HG03571 (cell line): ENCODE measurements around the gene HMGCS1.
"Not testable (repeated sequence)": the region's sequence is repeated elsewhere in the genome, so short reads cannot be mapped to it uniquely, and the experiment has no call there.

Experiments used
- ATAC-seq: cut with Tn5 transposase; IDR thresholded peaks from one replicate; pipeline ENCODE4 v1.9.1; 2021; ENCODE audit not compliant: unreplicated experiment

The HMGCS1 gene

DNA sequence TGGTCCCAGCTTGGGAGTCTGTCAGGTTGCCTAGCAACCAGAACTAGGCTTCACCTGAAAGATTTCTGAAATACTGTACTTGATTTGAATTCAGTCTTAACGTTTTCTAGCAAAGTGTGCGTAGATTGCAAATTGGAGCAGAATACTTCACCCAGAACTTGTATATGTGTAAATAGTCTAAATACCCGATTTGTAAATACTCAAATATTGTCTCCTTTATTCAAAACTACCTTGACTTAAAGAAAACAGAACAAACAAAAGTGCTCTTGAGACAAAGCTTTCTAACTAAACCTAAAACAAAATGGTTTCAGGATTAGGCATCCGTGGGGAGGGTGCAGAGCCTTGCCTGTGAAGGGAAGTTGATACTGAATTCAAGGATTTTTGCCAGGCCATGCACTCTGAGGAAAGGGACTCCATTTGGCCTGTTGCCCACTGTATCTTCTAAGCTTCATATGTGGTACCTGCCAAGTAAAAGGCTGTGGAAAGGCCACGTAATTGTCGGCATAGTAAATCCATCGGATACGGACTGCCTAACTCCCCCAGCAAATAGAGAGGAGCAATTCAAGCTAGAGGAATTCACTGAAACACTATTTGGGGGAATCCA, 744 bp upstream of the HMGCS1 start:
- no peak for ATAC-seq

DNA sequence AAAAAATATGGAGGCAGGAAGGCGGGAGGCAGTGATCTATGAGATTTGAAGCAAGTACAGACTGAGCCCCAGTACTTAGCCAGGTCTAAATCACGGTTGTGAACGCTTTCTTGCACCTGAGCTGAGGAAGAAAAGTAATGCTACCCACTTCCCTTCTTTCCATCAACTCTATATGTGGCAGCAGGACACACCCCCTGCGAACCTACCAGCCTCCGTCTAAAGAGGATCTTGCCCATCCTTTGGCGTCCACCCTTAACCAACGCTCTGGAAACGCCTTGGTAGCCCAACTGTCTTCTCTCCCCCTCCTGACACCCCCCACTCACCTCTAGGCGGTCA, 545 bp downstream of the HMGCS1 start:
- peak; percentile 7 for ATAC-seq

DNA sequence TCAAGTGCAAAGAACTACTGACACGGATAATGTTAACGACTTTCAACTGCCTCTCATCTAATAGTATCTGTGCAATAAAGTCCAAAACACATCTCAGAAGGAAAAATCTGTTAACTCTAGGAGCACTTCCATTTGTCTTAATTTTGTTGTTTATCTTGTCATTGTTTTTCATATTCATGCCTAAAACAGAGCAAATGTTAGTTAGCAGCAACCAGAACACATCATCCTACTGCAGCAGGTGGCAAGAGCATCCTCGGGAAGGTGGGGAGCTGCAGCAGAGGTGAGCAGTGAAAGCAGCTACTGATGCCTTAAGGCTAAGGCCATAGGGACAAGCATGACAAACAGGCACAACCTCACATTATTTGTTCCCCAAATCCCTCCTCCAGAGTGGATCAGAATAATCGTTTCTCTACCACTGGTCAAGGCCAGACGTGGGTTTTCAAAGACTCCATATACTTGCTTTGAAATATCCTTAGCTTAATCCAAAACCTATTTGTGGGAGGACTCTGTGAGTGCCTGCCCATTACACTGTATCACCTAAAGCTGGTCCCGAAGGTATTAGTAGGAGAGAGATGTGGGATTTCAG, 1.0 kb downstream of the HMGCS1 start:
- no peak for ATAC-seq

DNA sequence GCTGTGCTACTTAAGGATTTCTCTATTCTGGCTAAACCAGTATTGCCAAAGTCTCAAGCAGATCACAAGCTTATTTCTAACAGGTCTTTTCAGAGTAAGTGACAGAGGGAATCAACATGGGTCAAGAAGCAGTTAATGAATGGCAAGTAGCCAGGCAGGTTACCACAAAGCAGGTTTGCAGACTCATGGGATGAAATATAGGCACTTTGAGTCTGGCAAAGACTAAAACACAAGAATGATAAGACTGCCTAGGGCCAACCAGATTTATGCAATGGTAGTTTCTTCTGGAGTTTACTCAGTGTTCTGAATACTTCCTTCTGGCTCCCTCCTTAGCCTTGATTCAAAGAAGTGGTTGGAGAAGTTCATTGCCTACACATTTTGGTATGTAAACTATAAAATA, 3.6 kb downstream of the HMGCS1 start:
- ATAC-seq: no peak

DNA sequence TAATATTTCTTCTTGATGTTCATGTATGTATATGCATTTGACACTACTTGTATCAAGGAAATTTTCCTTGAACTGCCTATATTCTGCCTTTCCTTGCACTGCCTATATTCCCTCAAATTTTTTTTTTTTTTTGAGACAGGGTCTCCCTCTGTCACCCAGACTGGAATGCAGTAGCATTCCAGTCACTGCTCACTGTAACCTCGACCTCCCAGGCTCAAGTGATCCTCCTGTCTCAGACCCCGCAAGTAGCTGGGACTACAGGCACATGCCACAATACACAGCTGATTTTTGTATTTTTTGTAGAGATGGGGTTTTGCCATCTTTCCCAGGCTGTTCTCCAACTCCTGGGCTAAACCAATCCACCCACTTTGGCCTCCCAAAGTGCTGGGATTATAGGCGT, 4.1 kb downstream of the HMGCS1 start:
- ATAC-seq: no peak

DNA sequence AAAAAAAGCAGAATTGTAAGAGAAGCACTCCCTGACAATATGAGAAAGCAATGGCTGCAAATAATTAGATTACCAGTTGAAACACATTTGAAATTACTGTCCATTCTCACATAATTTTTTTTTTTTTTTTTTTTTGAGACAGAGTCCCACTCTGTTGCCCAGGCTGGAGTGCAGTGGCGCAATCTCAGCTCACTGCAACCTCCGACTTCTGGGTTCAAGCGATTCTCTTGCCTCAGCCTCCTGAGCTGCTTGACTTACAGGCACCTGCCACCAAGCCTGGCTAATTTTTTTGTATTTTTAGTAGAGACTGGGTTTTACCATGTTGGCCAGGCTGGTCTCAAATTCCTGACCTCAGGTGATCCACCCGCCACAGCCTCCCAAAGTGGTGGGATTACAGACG, 6.3 kb downstream of the HMGCS1 start:
- ATAC-seq: not testable (repeated sequence)

DNA sequence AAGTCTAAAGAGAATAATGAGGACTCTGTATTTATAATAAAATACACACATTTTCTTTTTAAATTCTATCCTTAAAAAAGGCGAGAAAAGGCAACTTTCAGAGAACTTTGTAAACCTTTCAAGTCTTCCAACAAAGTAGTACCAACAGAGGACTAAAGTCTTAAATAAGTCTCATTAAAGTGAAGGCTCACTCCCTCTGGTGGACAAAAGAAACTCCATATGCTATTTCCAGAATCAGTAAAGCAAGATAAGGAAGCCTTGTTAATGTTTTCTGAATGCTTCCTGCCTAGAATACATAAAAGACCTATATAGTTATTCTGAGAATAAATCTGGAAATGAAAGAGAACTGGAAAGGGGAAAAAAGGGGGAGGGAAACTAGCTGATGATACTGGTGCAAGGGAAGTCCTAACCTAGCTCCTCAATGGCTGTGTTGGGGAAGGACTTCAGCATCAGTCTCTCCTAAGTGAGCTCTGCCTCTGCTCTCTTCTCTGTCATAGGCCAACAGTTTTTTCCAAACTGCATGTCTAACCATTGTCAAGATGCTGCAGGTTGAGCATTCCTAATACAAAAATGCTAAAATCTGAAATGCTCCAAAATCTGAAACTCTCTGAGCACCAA, 7.2 kb downstream of the HMGCS1 start:
- ATAC-seq: peak; percentile 63

DNA sequence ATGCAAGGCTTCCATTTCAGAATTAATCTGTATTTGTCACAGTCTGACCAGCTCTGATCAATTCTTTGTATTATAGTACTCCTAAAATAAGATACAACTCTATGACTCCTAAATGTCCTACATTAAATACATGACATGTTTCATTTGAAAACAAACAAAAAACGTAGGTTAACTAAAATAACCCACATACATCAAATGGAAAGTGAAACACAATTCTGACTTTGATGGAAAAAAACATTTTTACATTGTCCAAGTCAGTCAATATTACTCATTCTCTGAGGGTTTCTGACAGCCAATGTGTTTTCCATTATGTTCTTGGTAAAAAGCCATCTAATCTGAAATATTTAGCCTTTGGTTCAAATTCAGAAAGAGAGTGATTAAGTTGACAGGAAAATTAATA, 8.7 kb downstream of the HMGCS1 start:
- ATAC-seq: no peak

DNA sequence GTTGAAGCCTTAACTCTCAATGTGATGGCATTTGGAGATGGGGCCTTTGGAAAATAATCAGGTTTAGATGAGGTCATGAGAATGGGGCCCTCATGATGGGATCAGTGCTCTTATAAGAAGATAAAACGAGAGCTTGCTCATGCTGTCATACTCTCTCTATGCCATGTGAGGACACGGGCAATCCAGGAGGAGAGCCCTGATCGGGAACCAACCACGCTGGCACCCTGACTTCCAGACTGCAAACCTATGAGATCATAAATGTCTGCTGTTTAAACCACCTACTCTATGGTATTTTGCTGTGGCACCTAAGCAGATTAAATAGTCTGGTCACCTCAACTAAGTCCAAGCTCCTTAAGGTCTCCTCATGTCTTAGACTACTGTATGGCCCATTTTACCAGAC, 10.0 kb downstream of the HMGCS1 start:
- no peak for ATAC-seq

DNA sequence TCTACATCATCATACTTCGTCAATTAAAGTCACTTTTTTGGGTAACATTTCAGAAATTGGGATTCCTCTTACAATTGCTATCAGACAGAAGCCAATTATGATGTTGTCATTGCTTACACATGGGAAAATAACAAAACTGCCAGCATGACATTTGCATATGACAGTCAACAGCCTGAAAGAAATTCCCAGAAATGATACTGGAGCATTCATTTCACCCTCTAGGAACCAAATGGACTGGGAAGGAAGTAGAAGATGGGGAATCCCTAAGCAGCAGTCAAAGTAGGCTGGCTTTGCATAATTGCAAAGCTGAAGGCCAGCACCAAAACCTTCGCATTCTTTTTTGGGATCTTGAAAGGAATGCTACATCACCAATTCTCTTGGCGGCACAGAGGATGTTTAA, 10.7 kb downstream of the HMGCS1 start:
- no peak for ATAC-seq

DNA sequence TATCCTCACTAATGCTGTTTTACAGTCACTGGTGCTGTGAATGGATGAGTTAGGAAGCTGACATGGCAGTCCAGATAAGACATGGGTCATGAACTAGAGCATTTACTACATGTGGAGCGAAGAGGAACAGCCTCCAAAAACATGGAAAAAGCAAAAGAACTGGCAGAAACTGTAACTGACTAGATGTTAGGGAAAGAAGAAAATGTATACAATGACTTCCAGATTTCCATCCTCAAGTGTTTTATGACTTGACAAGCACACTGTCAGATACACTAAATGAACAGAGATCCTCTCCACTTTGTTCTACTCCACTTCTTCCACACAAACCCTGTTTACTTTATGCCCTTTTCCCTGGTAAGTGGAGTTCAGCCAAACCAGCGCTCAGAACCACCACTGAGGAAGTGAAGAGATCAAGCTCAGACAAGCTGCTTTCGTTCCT, 11.5 kb downstream of the HMGCS1 start:
- ATAC-seq: no peak

DNA sequence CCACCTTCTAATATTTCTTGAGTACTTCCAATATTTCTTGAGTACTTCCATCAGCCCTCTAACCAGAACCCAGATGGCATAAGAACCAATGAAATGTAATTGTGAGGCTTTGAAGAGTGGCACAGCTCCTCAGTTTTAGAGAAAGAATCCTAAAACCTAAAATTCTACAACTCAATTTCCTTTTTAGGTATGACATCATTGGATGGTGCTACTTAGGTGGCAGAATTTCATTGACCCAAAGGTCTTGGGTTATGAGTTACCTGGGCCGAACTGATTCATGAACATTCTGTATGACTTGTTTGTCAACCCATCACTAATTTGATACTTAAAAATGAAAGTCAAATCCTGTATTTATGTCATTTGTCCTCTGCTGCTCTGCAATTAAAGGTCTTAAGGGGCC, 13.1 kb downstream of the HMGCS1 start:
- ATAC-seq: no peak

DNA sequence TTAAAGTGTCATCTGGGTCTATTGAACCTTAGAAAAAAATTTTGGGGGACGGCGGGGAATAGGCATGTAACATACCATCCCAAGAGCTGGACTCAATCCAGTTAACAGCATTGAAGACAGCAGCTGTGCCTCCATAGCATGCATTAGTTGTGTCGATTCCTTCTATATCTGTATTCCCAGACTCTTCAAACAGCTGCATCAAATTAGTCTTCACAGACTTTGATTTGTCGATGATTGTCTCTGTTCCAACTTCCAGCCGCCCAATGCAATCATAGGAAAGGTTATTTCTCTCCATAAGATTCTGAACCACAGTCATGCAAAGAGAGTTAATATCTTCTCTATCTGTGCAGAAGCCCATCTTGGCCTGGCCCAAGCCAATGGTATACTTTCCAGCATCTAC, 14.8 kb downstream of the HMGCS1 start:
- ATAC-seq: no peak

DNA sequence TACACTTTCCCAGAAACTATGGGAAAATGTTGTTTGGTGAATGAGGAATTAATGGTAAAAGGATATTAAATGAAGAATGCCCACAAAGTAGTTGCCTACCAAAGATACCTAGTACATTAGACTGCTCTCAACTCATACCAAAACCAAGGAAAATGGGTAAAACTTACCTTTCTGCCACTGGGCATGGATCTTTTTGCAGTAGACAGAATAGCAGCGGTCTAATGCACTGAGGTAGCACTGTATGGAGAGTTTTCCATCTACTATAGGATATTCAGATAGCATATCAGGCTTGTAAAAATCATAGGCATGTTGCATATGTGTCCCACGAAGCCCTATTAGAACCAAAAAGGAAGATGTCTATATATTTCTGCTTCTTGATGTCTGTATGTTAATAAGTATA, 16.4 kb downstream of the HMGCS1 start:
- ATAC-seq: no peak

DNA sequence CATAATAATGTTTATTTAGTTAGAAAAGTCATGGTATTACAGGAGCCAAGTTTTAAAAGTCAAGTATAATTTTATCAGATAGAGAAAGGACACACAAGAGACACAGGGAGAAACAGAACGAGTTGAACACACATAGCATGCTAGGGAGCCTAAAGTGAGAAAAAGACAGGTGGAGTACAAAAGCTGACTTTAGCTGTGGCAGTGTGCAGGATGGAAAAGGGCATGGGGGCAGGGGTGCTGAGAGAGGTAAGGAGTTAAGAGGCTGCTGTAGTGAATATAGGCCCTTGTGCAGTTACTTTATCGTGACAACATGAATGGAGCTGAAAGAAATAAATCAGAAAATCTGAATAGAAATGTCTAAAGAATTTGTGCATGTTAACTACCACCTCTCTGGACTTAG, 18.0 kb downstream of the HMGCS1 start:
- ATAC-seq: no peak

DNA sequence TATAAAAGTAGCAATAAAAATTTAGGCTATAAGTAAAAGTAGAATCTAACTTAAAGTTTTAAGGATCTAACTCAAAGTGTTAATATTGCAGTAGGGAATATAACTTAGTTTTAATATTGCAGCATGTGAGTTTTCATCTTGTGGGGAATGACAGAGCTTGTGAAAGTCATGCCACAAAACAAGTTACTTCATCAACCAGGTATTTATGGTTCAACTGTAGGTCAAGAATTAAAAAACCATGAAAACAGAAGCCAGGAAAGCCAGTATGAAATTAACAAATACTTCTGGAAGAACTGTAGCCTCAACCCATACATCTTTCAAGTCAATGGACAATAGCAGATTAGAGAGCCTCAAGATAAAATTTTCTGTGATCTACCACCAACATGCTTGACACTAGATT, 19.0 kb downstream of the HMGCS1 start:
- ATAC-seq: no peak

DNA sequence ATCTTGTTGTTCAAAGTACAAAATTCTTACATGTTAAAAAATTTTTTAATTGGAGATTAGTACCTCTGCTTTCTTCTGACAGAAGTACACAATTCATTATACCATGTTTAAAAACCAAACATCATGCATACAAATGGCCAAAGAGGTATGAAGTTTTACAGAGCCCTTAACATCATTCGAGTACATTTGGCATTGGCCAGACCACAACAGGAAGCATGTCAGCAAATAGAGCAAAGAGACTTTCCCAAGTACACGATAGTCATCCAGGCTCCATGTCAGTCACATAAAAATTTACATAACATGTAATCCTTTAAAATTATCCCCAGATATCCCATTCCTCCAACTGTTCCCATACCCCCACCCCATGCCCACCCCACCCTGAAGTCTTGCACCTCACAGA, 22.5 kb downstream of the HMGCS1 start:
- no peak for ATAC-seq

DNA sequence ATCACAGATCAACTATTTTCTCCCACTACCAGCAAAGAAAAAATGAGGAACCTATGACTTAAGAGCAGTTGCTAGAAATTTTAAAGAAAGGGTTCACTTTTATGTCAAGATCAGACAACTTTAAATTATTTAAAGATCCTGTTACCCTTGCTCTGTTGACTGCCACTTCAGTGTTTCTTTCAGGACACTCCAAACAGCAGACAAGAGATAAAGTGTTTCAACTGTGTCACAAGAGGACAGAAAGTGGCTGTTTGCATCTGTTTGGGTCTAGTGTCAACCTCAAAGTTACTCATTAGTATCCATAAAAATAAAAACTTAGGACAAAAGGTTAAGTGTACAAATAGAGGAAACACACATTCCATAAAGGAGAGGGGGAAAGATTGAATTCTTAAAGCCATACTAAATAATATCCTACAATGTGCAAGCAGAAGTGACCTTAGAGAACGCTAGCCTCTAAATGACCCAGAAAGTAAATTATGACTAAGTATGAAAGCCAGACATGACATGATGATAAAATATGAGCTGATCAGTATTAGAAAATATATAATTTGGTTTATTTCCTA, 24.9 kb downstream of the HMGCS1 start:
- ATAC-seq: no peak

DNA sequence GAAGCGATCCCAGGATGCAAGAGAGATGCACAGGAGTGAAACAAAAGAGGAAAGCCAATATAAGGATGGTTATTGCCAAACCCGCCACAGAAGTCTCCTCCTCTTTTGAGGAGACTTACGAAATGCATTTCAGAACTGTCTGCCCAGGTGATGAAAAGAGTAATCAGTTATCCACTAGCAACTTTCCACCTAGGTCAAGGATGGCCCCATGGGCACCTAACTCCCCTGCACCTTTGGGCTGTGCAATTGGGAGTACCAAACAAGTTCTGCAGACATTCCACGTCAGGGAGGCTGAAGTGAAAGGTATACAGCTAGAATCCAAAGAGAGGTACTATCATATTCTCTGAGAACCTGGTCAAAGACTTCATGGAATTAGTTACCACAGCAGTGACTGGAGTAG, 25.7 kb downstream of the HMGCS1 start:
- ATAC-seq: no peak

DNA sequence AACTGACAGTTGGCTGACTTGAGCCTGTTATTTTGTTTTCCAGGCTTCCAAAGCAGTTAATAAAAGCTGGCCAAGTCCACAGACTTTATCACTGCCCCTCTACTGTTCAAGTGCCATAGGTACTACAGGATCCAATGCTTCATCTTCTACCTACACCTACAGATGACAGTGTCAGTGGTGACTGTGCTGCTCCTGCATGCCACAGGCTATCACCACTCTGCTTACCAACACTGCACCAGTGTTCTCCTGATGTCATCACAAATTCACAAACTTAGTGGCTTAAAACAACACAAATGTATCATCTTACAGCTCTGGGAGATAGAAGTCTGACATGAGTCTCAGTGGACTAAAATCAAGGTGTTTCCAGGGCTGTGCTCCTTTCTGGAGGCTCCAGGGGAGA, 26.6 kb downstream of the HMGCS1 start:
- ATAC-seq: no peak

DNA sequence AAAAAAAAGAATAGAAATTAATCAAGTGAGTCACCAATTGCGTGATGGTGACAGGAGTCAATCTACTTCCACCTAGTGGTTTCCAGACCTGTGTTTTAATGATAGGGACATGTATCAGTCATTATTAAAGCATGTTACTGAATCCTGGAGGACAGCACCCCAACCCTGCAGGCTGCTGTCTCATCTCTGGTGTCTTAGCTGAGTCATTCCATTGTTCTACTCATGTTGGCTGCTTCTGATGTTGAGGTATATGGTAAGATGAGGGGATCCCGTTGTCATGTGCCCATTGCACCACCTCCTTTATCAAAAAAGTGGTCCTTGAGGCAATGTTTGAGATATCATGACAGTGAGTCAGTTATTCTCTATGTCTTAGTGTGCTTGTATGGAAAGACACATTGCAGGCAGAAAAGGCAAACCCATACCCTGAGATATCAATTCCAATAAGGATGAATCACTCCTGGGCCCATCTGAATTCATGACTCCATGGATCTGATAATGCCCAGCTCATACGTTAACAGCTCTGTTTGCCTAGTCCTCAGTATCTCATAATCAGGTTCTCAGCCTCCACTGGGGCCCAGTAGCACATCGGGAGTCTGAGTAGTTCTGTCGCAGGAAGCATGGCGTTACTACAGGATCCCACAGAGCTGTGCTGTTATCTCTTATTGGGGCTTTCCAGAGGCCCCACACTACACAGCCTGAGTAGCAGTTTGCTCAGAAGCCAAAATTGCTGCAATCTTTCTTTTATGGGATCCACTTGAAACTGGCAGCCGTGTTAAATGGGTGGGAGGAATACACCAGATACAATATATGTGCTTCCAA, 31.2 kb downstream of the HMGCS1 start:
- no peak for ATAC-seq
